Astrocyte of the spinal cord (primary cell): ENCODE measurements around the gene SAXO2.
"Not testable (repeated sequence)": the region's sequence is repeated elsewhere in the genome, so short reads cannot be mapped to it uniquely, and the experiment has no call there.

Experiments used
- DNase-seq: peaks from one replicate; pipeline ENCODE4 v3.0.0; 2011; ENCODE audit warnings: low read depth, low spot score
- H3K4me3 ChIP-seq: 2 replicates; pipeline ENCODE4 v1.5.1; 2011; ENCODE audit warnings: low read depth, mild to moderate bottlenecking, low read length, moderate library complexity
- CTCF ChIP-seq: IDR thresholded peaks from 2 replicates; pipeline ENCODE4 v1.5.1; 2012; ENCODE audit warnings: low read depth, mild to moderate bottlenecking, low read length, inconsistent platforms
- in situ Hi-C: cut with HindIII; loops from 2 replicates; pipeline ENCODE4 v1.10.0; 2017; ENCODE audit warnings: low sequenced_read_pairs

SAXO2 gene, protein sequence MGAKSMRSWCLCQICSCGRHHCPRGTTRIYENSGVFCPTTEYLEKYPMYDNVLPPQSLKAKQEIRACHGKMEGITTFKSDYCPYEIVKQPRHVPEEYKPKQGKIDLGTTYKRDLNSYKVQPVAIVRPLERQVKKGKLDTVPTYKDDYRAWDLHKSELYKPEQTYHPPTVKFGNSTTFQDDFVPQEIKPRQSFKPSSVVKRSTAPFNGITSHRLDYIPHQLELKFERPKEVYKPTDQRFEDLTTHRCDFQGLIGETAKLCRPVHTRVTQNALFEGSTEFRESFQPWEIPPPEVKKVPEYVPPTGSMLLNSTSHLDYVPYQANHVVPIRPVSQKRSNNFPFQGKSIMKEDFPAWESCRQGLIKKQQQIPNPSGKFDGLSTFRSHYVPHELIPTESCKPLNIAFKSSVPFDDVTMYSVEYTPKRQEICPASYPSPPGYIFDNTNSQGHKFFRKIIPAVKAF

DNA sequence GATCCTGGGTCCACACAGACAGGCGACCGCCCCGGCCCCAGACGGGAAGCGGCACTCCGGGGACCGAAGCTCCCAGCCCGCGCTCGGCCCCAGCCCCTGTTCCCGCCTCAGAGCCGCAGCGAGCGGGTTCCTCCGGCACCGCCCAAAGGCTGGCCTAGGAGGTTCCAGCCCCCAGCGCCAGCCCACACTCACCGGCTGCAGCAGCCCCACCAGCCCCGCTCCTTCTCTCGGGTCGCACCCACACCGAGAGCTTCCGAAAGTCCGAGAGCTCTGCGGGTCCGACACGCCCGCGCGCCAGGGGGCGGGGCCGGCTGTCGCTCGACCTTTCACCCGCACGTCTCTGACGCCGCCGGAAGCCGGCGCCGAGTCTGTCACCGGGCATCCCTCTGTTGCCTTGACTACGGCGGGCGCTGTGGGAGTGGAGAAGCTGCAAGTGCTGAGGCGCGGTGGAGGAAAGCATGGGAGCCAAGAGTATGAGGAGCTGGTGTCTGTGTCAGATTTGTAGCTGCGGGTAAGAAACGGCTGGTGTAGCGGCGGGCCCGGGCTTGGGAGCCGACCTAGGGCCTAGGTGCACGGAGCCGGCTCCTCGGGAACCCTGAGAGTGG, at the start of gene SAXO2, which contains the start of gene EFL1:
TSS of gene SAXO2 (plus strand) at position 397 of the 605 bp plus-strand sequence. CDS start at position 459, 62 bp downstream.
TSS of gene EFL1 (minus strand) at position 313 of the 605 bp plus-strand sequence. CDS start 956 bp downstream, outside the sequence.
- DNase-seq: peak; percentile 80
- H3K4me3 ChIP-seq: peak within 1 kb of the TSS; percentile 78
- in situ Hi-C loops: no loop called here
- no peak for TF ChIP-seq CTCF

- H3K4me3 ChIP-seq, in situ Hi-C loops, DNase-seq: not testable (repeated sequence)
Observed at GRCh38 chr15:82216092-82216491, 46.5 kb upstream of the SAXO2 start.

GRCh38 chr15:82221535-82221934, 41.1 kb upstream of the SAXO2 start:
- H3K4me3 ChIP-seq, in situ Hi-C loops: not testable (repeated sequence)
- TF ChIP-seq CTCF: peak; percentile 50
- DNase-seq: peak; percentile 24

DNA sequence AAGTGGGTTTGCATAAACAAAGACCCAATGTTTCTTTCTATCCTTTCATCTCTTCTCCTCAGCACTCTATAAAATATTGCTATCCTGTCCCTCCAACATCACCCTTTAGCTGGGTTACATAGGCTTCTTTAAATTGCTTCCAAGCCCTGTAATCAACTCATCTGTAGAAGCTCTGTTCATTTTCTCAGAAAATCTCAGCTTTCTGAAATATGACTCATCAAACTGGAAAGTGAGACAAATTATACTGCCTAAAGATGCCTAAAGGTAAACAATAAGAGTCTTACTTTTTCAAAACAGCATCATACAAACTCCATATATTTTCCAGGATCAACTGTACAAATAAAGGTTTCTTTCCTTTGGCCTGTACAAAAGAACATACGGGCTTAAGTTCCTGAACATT, 33.9 kb upstream of the SAXO2 start:
- peak; percentile 10 for DNase-seq
- in situ Hi-C loops: no loop called here
- no peak overlapping the region for H3K4me3 ChIP-seq
- no peak for TF ChIP-seq CTCF

DNA sequence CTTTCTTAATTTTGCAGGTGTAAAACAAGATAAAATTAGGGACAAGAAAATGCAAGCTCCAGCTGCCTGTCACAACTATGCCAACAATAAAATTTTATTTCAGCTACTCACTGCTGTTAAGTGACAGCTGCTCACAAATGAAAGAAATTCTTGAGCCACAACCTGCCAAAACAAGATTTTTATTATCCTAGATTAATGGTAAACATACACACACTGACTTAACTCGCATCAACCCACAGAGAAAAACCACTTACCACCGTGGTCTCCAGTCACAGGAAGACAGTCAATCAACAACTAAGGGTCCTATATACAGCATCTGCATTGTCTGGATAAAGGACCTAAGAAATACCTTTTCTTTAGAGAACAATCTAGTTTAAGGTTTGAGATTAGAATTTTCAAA, 31.4 kb upstream of the SAXO2 start:
- in situ Hi-C loops: no loop called here

GRCh38 chr15:82231842-82232241, 30.8 kb upstream of the SAXO2 start:
- in situ Hi-C loops: no loop called here
- TF ChIP-seq CTCF: no peak
- no peak for DNase-seq
- no peak overlapping the region for H3K4me3 ChIP-seq

More for the DNA sequence above, 31.4 kb upstream of the SAXO2 start:
- H3K4me3 ChIP-seq: no peak overlapping the region
- DNase-seq: no peak
- TF ChIP-seq CTCF: no peak

DNA sequence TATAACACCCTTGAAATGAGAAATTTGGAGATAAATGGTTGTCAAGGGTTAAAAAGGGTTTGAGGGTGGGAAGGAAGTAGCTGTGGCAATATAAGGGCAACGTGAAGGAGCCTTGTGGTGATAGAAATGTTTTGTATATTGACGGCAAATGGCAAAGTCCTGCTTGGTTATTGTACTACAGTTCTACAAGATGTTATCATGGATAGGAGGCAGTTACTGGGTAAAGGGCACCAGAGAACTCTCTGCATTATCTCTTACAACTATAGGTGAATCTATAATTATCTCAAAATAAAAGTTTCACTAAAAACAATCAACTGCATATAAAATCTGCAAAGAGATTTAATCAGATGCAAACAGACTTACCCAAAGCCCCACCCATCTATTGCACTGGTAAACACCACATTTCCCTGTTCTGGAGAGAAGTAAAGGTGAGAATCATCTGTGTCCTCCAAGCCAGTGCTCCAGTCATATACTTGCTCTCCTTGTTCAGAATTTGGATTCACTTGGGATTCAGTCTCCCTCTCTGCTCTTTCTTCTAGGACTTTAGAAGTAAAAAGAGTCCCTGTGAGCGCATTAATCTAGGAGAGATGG, 24.6 kb upstream of the SAXO2 start:
- H3K4me3 ChIP-seq, in situ Hi-C loops, DNase-seq: not testable (repeated sequence)
